GM23338 (cell line): ENCODE results near the gene CBY1. TPM values are rescaled to one million over a fixed set of nuclear protein-coding genes. Genes with fewer than 3 reads are reported as not detected.

Experiments
- ATAC-seq: fragments of 200-7000 bp; cut with Tn5 transposase; 3 replicates; pipeline ENCODE4 v1.9.1; 2020
- DNase-seq: peaks from one replicate; pipeline ENCODE4 v3.0.0-alpha.2; 2015; ENCODE audit warnings: low spot score
- H2AFZ ChIP-seq: fragments of 200-600 bp; sonication (generic); 2 replicates; pipeline ENCODE4 v1.8.0; 2016; ENCODE audit warnings: antibody characterized with exemption, mild to moderate bottlenecking, moderate library complexity
- H3F3A ChIP-seq: fragments of 200-600 bp; sonication (generic); replicated peaks from 2 replicates; pipeline ENCODE4 v1.8.0; 2017; ENCODE audit warnings: antibody characterized with exemption, mixed run types, low read depth
- H3K27ac ChIP-seq: fragments of 200-600 bp; sonication (generic); 2 replicates; pipeline ENCODE4 v1.6.1; 2016; ENCODE audit warnings: low read depth
- H3K27me3 ChIP-seq: fragments of 200-600 bp; sonication (generic); 2 replicates; pipeline ENCODE4 v1.8.0; 2016; ENCODE audit warnings: mild to moderate bottlenecking, mixed run types, moderate library complexity; ENCODE audit not compliant: insufficient read depth
- H3K36me3 ChIP-seq: fragments of 200-600 bp; sonication (generic); 2 replicates; pipeline ENCODE4 v1.8.0; 2016; ENCODE audit warnings: mild to moderate bottlenecking; ENCODE audit not compliant: insufficient read depth
- H3K4me1 ChIP-seq: fragments of 200-600 bp; sonication (generic); 2 replicates; pipeline ENCODE4 v1.8.0; 2016; ENCODE audit warnings: mild to moderate bottlenecking, moderate library complexity; ENCODE audit not compliant: insufficient read depth
- H3K4me2 ChIP-seq: fragments of 200-600 bp; sonication (generic); 2 replicates; pipeline ENCODE4 v1.7.1; 2017; ENCODE audit warnings: mixed run types
- H3K4me3 ChIP-seq: fragments of 200-600 bp; sonication (generic); 2 replicates; pipeline ENCODE4 v1.6.1; 2016; ENCODE audit warnings: mixed run types
- H3K79me2 ChIP-seq: fragments of 200-600 bp; sonication (generic); replicated peaks from 2 replicates; pipeline ENCODE4 v1.8.0; 2017; ENCODE audit warnings: mild to moderate bottlenecking; ENCODE audit not compliant: insufficient read depth
- H3K9me2 ChIP-seq: fragments of 200-600 bp; sonication (generic); 2 replicates; pipeline ENCODE4 v1.8.0; 2017; ENCODE audit not compliant: insufficient read depth
- H4K20me1 ChIP-seq: fragments of 200-600 bp; sonication (generic); replicated peaks from 2 replicates; pipeline ENCODE4 v1.8.0; 2017; ENCODE audit warnings: mild to moderate bottlenecking; ENCODE audit not compliant: insufficient read depth
- H3K27ac Mint-ChIP-seq: 2 replicates; pipeline ENCODE4 v1.8.0; 2020; ENCODE audit warnings: inconsistent platforms, mild to moderate bottlenecking, moderate library complexity, mixed read lengths
- H3K27me3 Mint-ChIP-seq: 3 replicates; pipeline ENCODE4 v1.8.0; 2022; ENCODE audit warnings: low read depth, mild to moderate bottlenecking, moderate library complexity, mixed read lengths, inconsistent platforms; ENCODE audit not compliant: insufficient read depth, poor library complexity
- H3K36me3 Mint-ChIP-seq: 3 replicates; pipeline ENCODE4 v1.8.0; 2021; ENCODE audit warnings: low read depth, mild to moderate bottlenecking, inconsistent platforms, moderate library complexity, mixed read lengths
- H3K4me1 Mint-ChIP-seq: 3 replicates; pipeline ENCODE4 v1.8.0; 2020; ENCODE audit warnings: mild to moderate bottlenecking, inconsistent platforms, mixed read lengths
- H3K4me3 Mint-ChIP-seq: 3 replicates; pipeline ENCODE4 v1.8.0; 2021; ENCODE audit warnings: moderate library complexity, mild to moderate bottlenecking, inconsistent platforms, mixed read lengths
- H3K9me3 Mint-ChIP-seq: 3 replicates; pipeline ENCODE4 v1.8.0; 2020; ENCODE audit warnings: moderate library complexity, mild to moderate bottlenecking, inconsistent platforms, mixed read lengths
- CREB1 ChIP-seq: fragments of 250-450 bp; sonication (Bioruptor Pico); IDR thresholded peaks from 2 replicates; pipeline ENCODE4 v1.5.0; 2020; ENCODE audit warnings: low read depth, mild to moderate bottlenecking, moderate library complexity
- EZH2 ChIP-seq: fragments of 200-600 bp; sonication (generic); IDR thresholded peaks from one replicate; pipeline ENCODE4 v1.8.0; 2017; ENCODE audit warnings: antibody characterized with exemption, mild to moderate bottlenecking, low read depth; ENCODE audit not compliant: unreplicated experiment
- EZH2phosphoT487 ChIP-seq: fragments of 200-600 bp; sonication (generic); IDR thresholded peaks from one replicate; pipeline ENCODE4 v1.8.1; 2018; ENCODE audit warnings: antibody characterized with exemption; ENCODE audit not compliant: unreplicated experiment
- NANOG ChIP-seq: IDR thresholded peaks from 2 replicates; pipeline ENCODE4 v1.6.1; 2016; ENCODE audit warnings: antibody characterized with exemption, borderline replicate concordance
- POLR2AphosphoS5 ChIP-seq: IDR thresholded peaks from 2 replicates; pipeline ENCODE4 v1.6.1; 2016; ENCODE audit warnings: antibody characterized with exemption, low read depth
- polyA plus RNA-seq: library from polyadenylated mRNA; unstranded; fragments of >200 nt; fragmentation: Nextera tagmentation; extraction: Ambion mirVana; gene quantifications from 2 replicates; pipeline ENCODE4 v1.2.1, GENCODE V29; 2016
- total RNA-seq: library from RNA; depleted of rRNA; stranded (reverse); fragments of >200 nt; shearing (Covaris generic); gene quantifications from 2 replicates; pipeline ENCODE4 v1.2.3, GENCODE V29; 2014
- TF ChIP-seq, protein P1 (sequence below): IDR thresholded peaks from 2 replicates; pipeline ENCODE4 v1.6.1; 2016; ENCODE audit warnings: antibody characterized with exemption
- TF ChIP-seq, protein P2 (sequence below): IDR thresholded peaks from one replicate; pipeline ENCODE4 v1.6.1; 2018; ENCODE audit warnings: antibody characterized with exemption; ENCODE audit not compliant: unreplicated experiment
- TF ChIP-seq, protein P3 (sequence below), 2 experiments: fragments of 200-600 bp in 1 of 2; sonication (generic) in 1 of 2; conservative IDR thresholded peaks; 2 replicates each; pipeline versions ENCODE4 v1.5.1 to v1.6.1; 2016 to 2017; ENCODE audit warnings: antibody characterized with exemption in 2 of 2, low read depth in 2 of 2, mild to moderate bottlenecking in 2 of 2, moderate library complexity in 1 of 2
- TF ChIP-seq, protein P4 (sequence below): fragments of 250-450 bp; sonication (Bioruptor Pico); IDR thresholded peaks from 2 replicates; pipeline ENCODE4 v1.5.0; 2020; ENCODE audit warnings: mild to moderate bottlenecking, moderate library complexity

The CBY1 gene
- total and polyA plus RNA-seq, 2 experiments from 2014 or later, result 12.8 to 36.4 TPM

DNA sequence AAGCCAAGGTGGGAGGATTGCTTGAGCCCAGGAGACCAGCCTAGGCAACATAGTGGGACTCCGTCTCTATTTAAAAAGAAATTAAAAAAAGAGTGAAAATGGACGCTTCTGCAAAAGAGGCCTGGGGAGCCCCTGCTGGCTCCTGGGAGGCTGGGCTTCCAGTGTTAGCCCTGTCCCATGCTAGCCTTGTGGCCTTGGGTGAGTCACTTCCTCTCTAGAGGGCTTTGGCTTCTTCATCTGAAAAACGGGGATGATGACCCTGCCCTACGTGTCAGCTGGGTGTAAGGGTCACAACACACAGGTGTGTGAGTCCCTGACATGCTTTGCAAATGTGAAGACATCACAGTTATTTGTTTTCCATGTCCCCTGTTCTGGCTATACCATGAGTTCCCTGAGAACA lies 33.1 kb upstream of the CBY1 start:
- peaks cover 5% of the 10 kb centered on the region for H3K27me3 Mint-ChIP-seq
- Histone ChIP-seq H4K20me1 (no peaks in the 10 kb centered on the region), H3F3A (no peaks in the 10 kb centered on the region), H3K4me3 (no peak overlapping the region), H3K4me2 (no peak overlapping the region), H2AFZ (no peak overlapping the region), H3K27me3 (no peaks in the 10 kb centered on the region), H3K4me1 (no peaks in the 10 kb centered on the region), H3K36me3 (peaks cover 5% of the 10 kb centered on the region; the same call in 1 of the 2 replicates), H3K9me2 (no peaks in the 10 kb centered on the region), H3K79me2 (no peaks in the 10 kb centered on the region), H3K27ac (no peak overlapping the region)
- H3K36me3 Mint-ChIP-seq, result peaks cover 26% of the 10 kb centered on the region
- H3K9me3 Mint-ChIP-seq, result peaks cover 5% of the 10 kb centered on the region; the same call in 2 of the 3 replicates
- DNase-seq (no peak), ATAC-seq (no peak)
- no peak overlapping the region for H3K27ac Mint-ChIP-seq
- H3K4me1 Mint-ChIP-seq, result no peaks in the 10 kb centered on the region
- H3K4me3 Mint-ChIP-seq, result no peak overlapping the region
- TF ChIP-seq, protein P1, sequence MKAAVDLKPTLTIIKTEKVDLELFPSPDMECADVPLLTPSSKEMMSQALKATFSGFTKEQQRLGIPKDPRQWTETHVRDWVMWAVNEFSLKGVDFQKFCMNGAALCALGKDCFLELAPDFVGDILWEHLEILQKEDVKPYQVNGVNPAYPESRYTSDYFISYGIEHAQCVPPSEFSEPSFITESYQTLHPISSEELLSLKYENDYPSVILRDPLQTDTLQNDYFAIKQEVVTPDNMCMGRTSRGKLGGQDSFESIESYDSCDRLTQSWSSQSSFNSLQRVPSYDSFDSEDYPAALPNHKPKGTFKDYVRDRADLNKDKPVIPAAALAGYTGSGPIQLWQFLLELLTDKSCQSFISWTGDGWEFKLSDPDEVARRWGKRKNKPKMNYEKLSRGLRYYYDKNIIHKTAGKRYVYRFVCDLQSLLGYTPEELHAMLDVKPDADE, result no peak
- TF ChIP-seq EZH2, result no peak
- no peak for TF ChIP-seq CREB1 (CRISPR knock-in tag)
- TF ChIP-seq EZH2phosphoT487, result no peak
- TF ChIP-seq, protein P2, sequence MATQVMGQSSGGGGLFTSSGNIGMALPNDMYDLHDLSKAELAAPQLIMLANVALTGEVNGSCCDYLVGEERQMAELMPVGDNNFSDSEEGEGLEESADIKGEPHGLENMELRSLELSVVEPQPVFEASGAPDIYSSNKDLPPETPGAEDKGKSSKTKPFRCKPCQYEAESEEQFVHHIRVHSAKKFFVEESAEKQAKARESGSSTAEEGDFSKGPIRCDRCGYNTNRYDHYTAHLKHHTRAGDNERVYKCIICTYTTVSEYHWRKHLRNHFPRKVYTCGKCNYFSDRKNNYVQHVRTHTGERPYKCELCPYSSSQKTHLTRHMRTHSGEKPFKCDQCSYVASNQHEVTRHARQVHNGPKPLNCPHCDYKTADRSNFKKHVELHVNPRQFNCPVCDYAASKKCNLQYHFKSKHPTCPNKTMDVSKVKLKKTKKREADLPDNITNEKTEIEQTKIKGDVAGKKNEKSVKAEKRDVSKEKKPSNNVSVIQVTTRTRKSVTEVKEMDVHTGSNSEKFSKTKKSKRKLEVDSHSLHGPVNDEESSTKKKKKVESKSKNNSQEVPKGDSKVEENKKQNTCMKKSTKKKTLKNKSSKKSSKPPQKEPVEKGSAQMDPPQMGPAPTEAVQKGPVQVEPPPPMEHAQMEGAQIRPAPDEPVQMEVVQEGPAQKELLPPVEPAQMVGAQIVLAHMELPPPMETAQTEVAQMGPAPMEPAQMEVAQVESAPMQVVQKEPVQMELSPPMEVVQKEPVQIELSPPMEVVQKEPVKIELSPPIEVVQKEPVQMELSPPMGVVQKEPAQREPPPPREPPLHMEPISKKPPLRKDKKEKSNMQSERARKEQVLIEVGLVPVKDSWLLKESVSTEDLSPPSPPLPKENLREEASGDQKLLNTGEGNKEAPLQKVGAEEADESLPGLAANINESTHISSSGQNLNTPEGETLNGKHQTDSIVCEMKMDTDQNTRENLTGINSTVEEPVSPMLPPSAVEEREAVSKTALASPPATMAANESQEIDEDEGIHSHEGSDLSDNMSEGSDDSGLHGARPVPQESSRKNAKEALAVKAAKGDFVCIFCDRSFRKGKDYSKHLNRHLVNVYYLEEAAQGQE, result no peak
- TF ChIP-seq POLR2AphosphoS5, result no peak
- TF ChIP-seq, protein P3, sequence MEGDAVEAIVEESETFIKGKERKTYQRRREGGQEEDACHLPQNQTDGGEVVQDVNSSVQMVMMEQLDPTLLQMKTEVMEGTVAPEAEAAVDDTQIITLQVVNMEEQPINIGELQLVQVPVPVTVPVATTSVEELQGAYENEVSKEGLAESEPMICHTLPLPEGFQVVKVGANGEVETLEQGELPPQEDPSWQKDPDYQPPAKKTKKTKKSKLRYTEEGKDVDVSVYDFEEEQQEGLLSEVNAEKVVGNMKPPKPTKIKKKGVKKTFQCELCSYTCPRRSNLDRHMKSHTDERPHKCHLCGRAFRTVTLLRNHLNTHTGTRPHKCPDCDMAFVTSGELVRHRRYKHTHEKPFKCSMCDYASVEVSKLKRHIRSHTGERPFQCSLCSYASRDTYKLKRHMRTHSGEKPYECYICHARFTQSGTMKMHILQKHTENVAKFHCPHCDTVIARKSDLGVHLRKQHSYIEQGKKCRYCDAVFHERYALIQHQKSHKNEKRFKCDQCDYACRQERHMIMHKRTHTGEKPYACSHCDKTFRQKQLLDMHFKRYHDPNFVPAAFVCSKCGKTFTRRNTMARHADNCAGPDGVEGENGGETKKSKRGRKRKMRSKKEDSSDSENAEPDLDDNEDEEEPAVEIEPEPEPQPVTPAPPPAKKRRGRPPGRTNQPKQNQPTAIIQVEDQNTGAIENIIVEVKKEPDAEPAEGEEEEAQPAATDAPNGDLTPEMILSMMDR (conservative IDR thresholded peaks at IDR 0.05; ENCODE audit: low read depth in 2 of 2), result no peak
- no peak for TF ChIP-seq NANOG
- TF ChIP-seq, protein P4, sequence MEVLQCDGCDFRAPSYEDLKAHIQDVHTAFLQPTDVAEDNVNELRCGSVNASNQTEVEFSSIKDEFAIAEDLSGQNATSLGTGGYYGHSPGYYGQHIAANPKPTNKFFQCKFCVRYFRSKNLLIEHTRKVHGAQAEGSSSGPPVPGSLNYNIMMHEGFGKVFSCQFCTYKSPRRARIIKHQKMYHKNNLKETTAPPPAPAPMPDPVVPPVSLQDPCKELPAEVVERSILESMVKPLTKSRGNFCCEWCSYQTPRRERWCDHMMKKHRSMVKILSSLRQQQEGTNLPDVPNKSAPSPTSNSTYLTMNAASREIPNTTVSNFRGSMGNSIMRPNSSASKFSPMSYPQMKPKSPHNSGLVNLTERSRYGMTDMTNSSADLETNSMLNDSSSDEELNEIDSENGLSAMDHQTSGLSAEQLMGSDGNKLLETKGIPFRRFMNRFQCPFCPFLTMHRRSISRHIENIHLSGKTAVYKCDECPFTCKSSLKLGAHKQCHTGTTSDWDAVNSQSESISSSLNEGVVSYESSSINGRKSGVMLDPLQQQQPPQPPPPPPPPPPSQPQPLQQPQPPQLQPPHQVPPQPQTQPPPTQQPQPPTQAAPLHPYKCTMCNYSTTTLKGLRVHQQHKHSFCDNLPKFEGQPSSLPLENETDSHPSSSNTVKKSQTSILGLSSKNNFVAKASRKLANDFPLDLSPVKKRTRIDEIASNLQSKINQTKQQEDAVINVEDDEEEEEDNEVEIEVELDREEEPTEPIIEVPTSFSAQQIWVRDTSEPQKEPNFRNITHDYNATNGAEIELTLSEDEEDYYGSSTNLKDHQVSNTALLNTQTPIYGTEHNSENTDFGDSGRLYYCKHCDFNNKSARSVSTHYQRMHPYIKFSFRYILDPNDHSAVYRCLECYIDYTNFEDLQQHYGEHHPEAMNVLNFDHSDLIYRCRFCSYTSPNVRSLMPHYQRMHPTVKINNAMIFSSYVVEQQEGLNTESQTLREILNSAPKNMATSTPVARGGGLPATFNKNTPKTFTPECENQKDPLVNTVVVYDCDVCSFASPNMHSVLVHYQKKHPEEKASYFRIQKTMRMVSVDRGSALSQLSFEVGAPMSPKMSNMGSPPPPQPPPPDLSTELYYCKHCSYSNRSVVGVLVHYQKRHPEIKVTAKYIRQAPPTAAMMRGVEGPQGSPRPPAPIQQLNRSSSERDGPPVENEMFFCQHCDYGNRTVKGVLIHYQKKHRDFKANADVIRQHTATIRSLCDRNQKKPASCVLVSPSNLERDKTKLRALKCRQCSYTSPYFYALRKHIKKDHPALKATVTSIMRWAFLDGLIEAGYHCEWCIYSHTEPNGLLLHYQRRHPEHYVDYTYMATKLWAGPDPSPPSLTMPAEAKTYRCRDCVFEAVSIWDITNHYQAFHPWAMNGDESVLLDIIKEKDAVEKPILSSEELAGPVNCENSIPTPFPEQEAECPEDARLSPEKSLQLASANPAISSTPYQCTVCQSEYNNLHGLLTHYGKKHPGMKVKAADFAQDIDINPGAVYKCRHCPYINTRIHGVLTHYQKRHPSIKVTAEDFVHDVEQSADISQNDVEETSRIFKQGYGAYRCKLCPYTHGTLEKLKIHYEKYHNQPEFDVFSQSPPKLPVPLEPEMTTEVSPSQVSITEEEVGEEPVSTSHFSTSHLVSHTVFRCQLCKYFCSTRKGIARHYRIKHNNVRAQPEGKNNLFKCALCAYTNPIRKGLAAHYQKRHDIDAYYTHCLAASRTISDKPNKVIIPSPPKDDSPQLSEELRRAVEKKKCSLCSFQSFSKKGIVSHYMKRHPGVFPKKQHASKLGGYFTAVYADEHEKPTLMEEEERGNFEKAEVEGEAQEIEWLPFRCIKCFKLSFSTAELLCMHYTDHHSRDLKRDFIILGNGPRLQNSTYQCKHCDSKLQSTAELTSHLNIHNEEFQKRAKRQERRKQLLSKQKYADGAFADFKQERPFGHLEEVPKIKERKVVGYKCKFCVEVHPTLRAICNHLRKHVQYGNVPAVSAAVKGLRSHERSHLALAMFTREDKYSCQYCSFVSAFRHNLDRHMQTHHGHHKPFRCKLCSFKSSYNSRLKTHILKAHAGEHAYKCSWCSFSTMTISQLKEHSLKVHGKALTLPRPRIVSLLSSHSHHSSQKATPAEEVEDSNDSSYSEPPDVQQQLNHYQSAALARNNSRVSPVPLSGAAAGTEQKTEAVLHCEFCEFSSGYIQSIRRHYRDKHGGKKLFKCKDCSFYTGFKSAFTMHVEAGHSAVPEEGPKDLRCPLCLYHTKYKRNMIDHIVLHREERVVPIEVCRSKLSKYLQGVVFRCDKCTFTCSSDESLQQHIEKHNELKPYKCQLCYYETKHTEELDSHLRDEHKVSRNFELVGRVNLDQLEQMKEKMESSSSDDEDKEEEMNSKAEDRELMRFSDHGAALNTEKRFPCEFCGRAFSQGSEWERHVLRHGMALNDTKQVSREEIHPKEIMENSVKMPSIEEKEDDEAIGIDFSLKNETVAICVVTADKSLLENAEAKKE (CRISPR knock-in tag), result no peak
